Adrenal gland (tissue), 19 donors: ENCODE results near the gene NFRKB. TPM values are rescaled to one million over a fixed set of nuclear protein-coding genes. Genes with fewer than 3 reads are reported as not detected.

Source experiments
- DNase-seq, 7 donors: peaks; one replicate each; pipeline ENCODE4 v3.0.0-alpha.2; 2019 to 2020
- H3K27ac ChIP-seq, 5 donors: fragments of 200-600 bp; sonication (generic) in 4 of 5; 1 replicate in 3 of 5; 2 replicates in 2 of 5; pipeline versions ENCODE4 v1.5.1 to v1.8.0; 2016 to 2020; ENCODE audit warnings: mild to moderate bottlenecking in 1 of 5
- H3K27me3 ChIP-seq: fragments of 200-600 bp; 2 replicates; pipeline ENCODE4 v1.8.0; 2021
- H3K36me3 ChIP-seq, 2 donors: fragments of 200-600 bp; replicated peaks in 1 of 2; 1 replicate in 1 of 2; 2 replicates in 1 of 2; pipeline versions ENCODE4 v1.5.1 to v1.8.0; 2018 to 2022
- H3K4me1 ChIP-seq, 2 donors: fragments of 200-600 bp; replicated peaks in 1 of 2; 1 replicate in 1 of 2; 2 replicates in 1 of 2; pipeline versions ENCODE4 v1.5.1 to v1.8.0; 2018 to 2021
- H3K4me3 ChIP-seq, 4 donors: fragments of 200-600 bp; sonication (generic) in 3 of 4; one replicate each; pipeline ENCODE4 v1.5.1; 2016 to 2018
- H3K9me3 ChIP-seq, 3 donors: fragments of 200-600 bp; sonication (generic) in 1 of 3; replicated peaks in 1 of 3; 1 replicate in 2 of 3; 2 replicates in 1 of 3; pipeline versions ENCODE4 v1.5.1 to v1.8.0; 2016 to 2021
- CTCF ChIP-seq, 6 experiments: fragments of 450-650 bp in 4 of 6; fragments of 200-600 bp in 2 of 6; sonication (generic) in 1 of 6; IDR thresholded peaks; 1 replicate in 5 of 6; 2 replicates in 1 of 6; pipeline versions ENCODE4 v1.5.1 to v1.8.0; 2016 to 2021; ENCODE audit warnings: antibody characterized with exemption in 6 of 6, mild to moderate bottlenecking in 2 of 6, moderate library complexity in 1 of 6
- POLR2A ChIP-seq, 2 donors: fragments of 450-650 bp; IDR thresholded peaks; one replicate each; pipeline ENCODE4 v1.6.1; 2017; ENCODE audit warnings: antibody characterized with exemption in 2 of 2, mild to moderate bottlenecking in 2 of 2, moderate library complexity in 1 of 2
- WGBS, 4 donors: extraction: QIAGEN DNeasy Blood & Tissue Kit in 2 of 4; methylation state at CpG; one replicate each; pipeline versions ENCODE4 v1.1.5 to v1.1.7; 2013 to 2017; 5-methylcytosine and 5-hydroxymethylcytosine counted together
- intact Hi-C, 2 donors: fragments of 100-400 bp; cut with DNase I; formaldehyde crosslinking; loops; one replicate each; pipeline versions ENCODE4 v1.14.1 to v1.15.0; 2022 to 2023
- long read RNA-seq, 10 donors: library from polyadenylated mRNA in 3 of 10; unstranded in 2 of 10; stranded (forward) in 1 of 10; transcript quantifications; one replicate each; pipeline ENCODE4 v2.0.0 and lab custom pipeline, GENCODE V29; 2021 to 2026
- polyA plus RNA-seq, 3 donors: library from polyadenylated mRNA; stranded (reverse); fragments of 200-250 nt in 2 of 3; fragments of 350-450 nt in 1 of 3; fragmentation: Illumina TruSeq in 1 of 3; extraction: RNeasy Lipid Tissue Mini Kit (QIAGEN cat#74804) in 1 of 3; gene quantifications; one replicate each; pipeline ENCODE4 v1.2.3, GENCODE V29; 2013 to 2014
- total RNA-seq, 9 donors: library from RNA; depleted of rRNA in 4 of 9; stranded (reverse); fragments of >200 nt in 4 of 9; fragments of 120-200 nt in 1 of 9; fragmentation: NEBNext Ultra II Directional in 1 of 9; extraction: Animal tissue kit (Norgen Biotek cat#: 25700) in 1 of 9; gene quantifications; one replicate each; pipeline versions ENCODE4 v1.1.0 to v1.2.4, GENCODE V29; 2013 to 2023
- donor health status: healthy with polysubstance abuse.
- donor health status: Bipolar disorder and iron deficiency.
- donor health status: DM: yes; HTN: yes; CAD: no.
- donor health status: DM: no; HTN: no; CAD: no.
- donor health status: DM: no; HTN: no; CAD: no.
- donor health status: DM: yes; HTN: yes; CAD: no.

NFRKB gene
- total RNA-seq (10 to 100 TPM; 12.2 to 30.2 (median 21.7) TPM), polyA plus RNA-seq (10 to 100 TPM in 2 of 3 donors, 1 to 10 TPM in 1; 8.7 to 15.1 (median 11.1) TPM)
- long read RNA-seq, donor 1: 0 reads
- long read RNA-seq, donor 2: 0 reads
- long read RNA-seq, donor 3: 0 reads
- long read RNA-seq, donor 4, partial matches to known transcripts: 5 of 11 reads
- long read RNA-seq, donor 4, other reads (novel, unspliced or antisense): 6 of 11 reads
- long read RNA-seq, donor 5, partial matches to known transcripts: 3 of 20 reads
- long read RNA-seq, donor 5, other reads (novel, unspliced or antisense): 17 of 20 reads
- long read RNA-seq, donor 6, partial matches to known transcripts: 0 of 2 reads
- long read RNA-seq, donor 6, other reads (novel, unspliced or antisense): 2 of 2 reads
- long read RNA-seq, donor 7: 0 reads
- long read RNA-seq, donor 8: 0 reads
- long read RNA-seq, donor 9: 0 reads
- long read RNA-seq, donor 10: 0 reads

- Histone ChIP-seq H3K36me3 (peaks cover 0 to 8% of the 10 kb centered on the region in 2 donors), H3K27ac (peak within 1 kb of the TSS in 4 of 5 donors; percentile 12 to 85 (median 61)), H3K4me3 (peak within 1 kb of the TSS; percentile 12 to 96 (median 84)), H3K27me3 (no peaks in the 10 kb centered on the region), H3K4me1 (peaks cover 5 to 16% of the 10 kb centered on the region in 2 donors), H3K9me3 (no peaks in the 10 kb centered on the region)
- peak; percentile 75 to 90 (median 84) for DNase-seq
- intact Hi-C loops: no loop called here
- TF ChIP-seq POLR2A (IDR thresholded peaks at IDR 0.05): peak; percentile 29 to 62
- no peak for TF ChIP-seq CTCF (IDR thresholded peaks at IDR 0.05)
- 1 to 8% (median 1%) methylated on average over 9 to 77 of the region's 77 CpGs for WGBS, 4 donors
These were observed at the start of gene NFRKB for GRCh38 chr11:129895126-129896041. Gene NFRKB, minus strand, starts transcription at chr11:129895578. Its CDS starts 2,729 bp downstream, at chr11:129892849.

- Histone ChIP-seq H3K4me3 (no peak overlapping the region), H3K4me1 (no peaks in the 10 kb centered on the region), H3K36me3 (peaks cover 0 to 5% of the 10 kb centered on the region in 2 donors), H3K27ac (no peak overlapping the region), H3K9me3 (no peaks in the 10 kb centered on the region), H3K27me3 (no peaks in the 10 kb centered on the region)
- WGBS, 4 donors: 95 to 99% (median 97%) methylated on average over 16 to 18 of the region's 18 CpGs
- intact Hi-C loops: no loop called here
- no peak for TF ChIP-seq CTCF (IDR thresholded peaks at IDR 0.05)
- no peak for TF ChIP-seq POLR2A (IDR thresholded peaks at IDR 0.05)
- DNase-seq: no peak
These were observed 49.3 kb upstream of the NFRKB start for GRCh38 chr11:129944696-129945095.

- Histone ChIP-seq H3K36me3 (peaks cover 0 to 5% of the 10 kb centered on the region in 2 donors), H3K27ac (no peak overlapping the region), H3K27me3 (no peaks in the 10 kb centered on the region), H3K9me3 (no peaks in the 10 kb centered on the region), H3K4me1 (no peaks in the 10 kb centered on the region), H3K4me3 (no peak overlapping the region)
- no peak for DNase-seq
- no peak for TF ChIP-seq POLR2A (IDR thresholded peaks at IDR 0.05)
- no peak for TF ChIP-seq CTCF (IDR thresholded peaks at IDR 0.05)
- intact Hi-C loops: no loop called here
These were observed 47.7 kb upstream of the NFRKB start for GRCh38 chr11:129943036-129943435.

GRCh38 chr11:129939510-129939909 is 44.1 kb upstream of the NFRKB start:
- H3K4me1 ChIP-seq: no peaks in the 10 kb centered on the region
- intact Hi-C loops: no loop called here
- WGBS, 4 donors: 88 to 95% (median 93%) methylated on average over 4 of the region's 4 CpGs
- no peak for DNase-seq
- H3K36me3 ChIP-seq: peaks cover 0 to 5% of the 10 kb centered on the region in 2 donors
- H3K27me3 ChIP-seq: no peaks in the 10 kb centered on the region
- no peak overlapping the region for H3K27ac ChIP-seq
- H3K4me3 ChIP-seq: no peak overlapping the region
- no peak for TF ChIP-seq POLR2A (IDR thresholded peaks at IDR 0.05)
- TF ChIP-seq CTCF (IDR thresholded peaks at IDR 0.05): no peak
- no peaks in the 10 kb centered on the region for H3K9me3 ChIP-seq
